Measurements from ENCODE around the gene RNF4. TPM values are rescaled to one million over a fixed set of nuclear protein-coding genes. Genes with fewer than 3 reads are reported as not detected.
"Not testable (repeated sequence)": the region's sequence is repeated elsewhere in the genome, so short reads cannot be mapped to it uniquely, and the experiment has no call there.

RNF4 gene
- total RNA-seq, 1 experiment from 2014 or later: 98.4 TPM

GRCh38 chr4:2457481-2458295 lies 11.2 kb upstream of the RNF4 start:
- no peak for DNase-seq (ENCODE audit: low read depth)

- DNase-seq (ENCODE audit: low read depth): no peak
Observed at GRCh38 chr4:2458546-2459491, 10.1 kb upstream of the RNF4 start.

- DNase-seq (ENCODE audit: low read depth): no peak
Observed at GRCh38 chr4:2459589-2460349, 9.1 kb upstream of the RNF4 start.

- no peak for DNase-seq (ENCODE audit: low read depth)
Observed at GRCh38 chr4:2461246-2461960, 7.5 kb upstream of the RNF4 start.

- peak; percentile 60 for DNase-seq (ENCODE audit: low read depth)
Observed at GRCh38 chr4:2462218-2462991, 6.5 kb upstream of the RNF4 start.

GRCh38 chr4:2462992-2463762 lies 5.7 kb upstream of the RNF4 start:
- no peak for DNase-seq (ENCODE audit: low read depth)

GRCh38 chr4:2465032-2465431 lies 3.9 kb upstream of the RNF4 start:
- DNase-seq (ENCODE audit: low read depth): no peak

GRCh38 chr4:2465544-2465943 lies 3.4 kb upstream of the RNF4 start:
- DNase-seq (ENCODE audit: low read depth): not testable (repeated sequence)

- peak; percentile 48 for DNase-seq (ENCODE audit: low read depth)
Observed at GRCh38 chr4:2469192-2469984, 482 bp downstream of the RNF4 start.

- DNase-seq (ENCODE audit: low read depth): no peak
Observed at GRCh38 chr4:2470791-2471190, 1.9 kb downstream of the RNF4 start.

- no peak for DNase-seq (ENCODE audit: low read depth)
Observed at GRCh38 chr4:2472187-2472586, 3.3 kb downstream of the RNF4 start.

- DNase-seq (ENCODE audit: low read depth): no peak
Observed at GRCh38 chr4:2478229-2478628, 9.3 kb downstream of the RNF4 start.

- DNase-seq (ENCODE audit: low read depth): no peak
Observed at GRCh38 chr4:2480649-2481048, 11.7 kb downstream of the RNF4 start.

- no peak for DNase-seq (ENCODE audit: low read depth)
Observed at GRCh38 chr4:2482192-2482591, 13.3 kb downstream of the RNF4 start.

- no peak for DNase-seq (ENCODE audit: low read depth)
Observed at GRCh38 chr4:2482693-2483092, 13.8 kb downstream of the RNF4 start.

GRCh38 chr4:2483237-2483636 lies 14.3 kb downstream of the RNF4 start:
- no peak for DNase-seq (ENCODE audit: low read depth)

GRCh38 chr4:2484185-2484584 lies 15.3 kb downstream of the RNF4 start:
- no peak for DNase-seq (ENCODE audit: low read depth)

- DNase-seq (ENCODE audit: low read depth): no peak
Observed at GRCh38 chr4:2484993-2485392, 16.1 kb downstream of the RNF4 start.

- DNase-seq (ENCODE audit: low read depth): no peak
Observed at GRCh38 chr4:2485956-2486355, 17.1 kb downstream of the RNF4 start.

All from M059J (cell line).